ENCODE results near the gene SPECC1.

SPECC1 gene

GRCh38 chr17:20304961-20305360 lies 295.8 kb downstream of the SPECC1 start:
- TF ChIP-seq, protein P1, sequence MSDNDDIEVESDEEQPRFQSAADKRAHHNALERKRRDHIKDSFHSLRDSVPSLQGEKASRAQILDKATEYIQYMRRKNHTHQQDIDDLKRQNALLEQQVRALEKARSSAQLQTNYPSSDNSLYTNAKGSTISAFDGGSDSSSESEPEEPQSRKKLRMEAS (IDR thresholded peaks at IDR 0.05; ENCODE audit: low read depth, low read length) = no peak
- TF ChIP-seq MYC (IDR thresholded peaks at IDR 0.05; ENCODE audit: low read depth, low read length) (no peak), POLR2A (IDR thresholded peaks at IDR 0.05; ENCODE audit: extremely low read depth, insufficient read length) (no peak), CTCF (IDR thresholded peaks at IDR 0.05; ENCODE audit: low read depth, low read length) (no peak)
- no peak overlapping the region for H3K4me3 ChIP-seq (ENCODE audit: low read depth, low read length)
- DNase-seq (ENCODE audit: low read depth) = no peak

GRCh38 chr17:20306924-20307323 lies 297.8 kb downstream of the SPECC1 start:
- H3K4me3 ChIP-seq (ENCODE audit: low read depth, low read length) = no peak overlapping the region
- TF ChIP-seq, protein P1 (IDR thresholded peaks at IDR 0.05; ENCODE audit: low read depth, low read length) = no peak
- DNase-seq (ENCODE audit: low read depth) = no peak

- H3K4me3 ChIP-seq (ENCODE audit: low read depth, low read length) = no peak overlapping the region
- TF ChIP-seq POLR2A (IDR thresholded peaks at IDR 0.05; ENCODE audit: extremely low read depth, insufficient read length) (no peak), MYC (IDR thresholded peaks at IDR 0.05; ENCODE audit: low read depth, low read length) (no peak), CTCF (IDR thresholded peaks at IDR 0.05; ENCODE audit: low read depth, low read length) (no peak)
- TF ChIP-seq, protein P1 (IDR thresholded peaks at IDR 0.05; ENCODE audit: low read depth, low read length) = no peak
- no peak for DNase-seq (ENCODE audit: low read depth)
Measured at GRCh38 chr17:20307326-20307910, 298.3 kb downstream of the SPECC1 start.

DNA sequence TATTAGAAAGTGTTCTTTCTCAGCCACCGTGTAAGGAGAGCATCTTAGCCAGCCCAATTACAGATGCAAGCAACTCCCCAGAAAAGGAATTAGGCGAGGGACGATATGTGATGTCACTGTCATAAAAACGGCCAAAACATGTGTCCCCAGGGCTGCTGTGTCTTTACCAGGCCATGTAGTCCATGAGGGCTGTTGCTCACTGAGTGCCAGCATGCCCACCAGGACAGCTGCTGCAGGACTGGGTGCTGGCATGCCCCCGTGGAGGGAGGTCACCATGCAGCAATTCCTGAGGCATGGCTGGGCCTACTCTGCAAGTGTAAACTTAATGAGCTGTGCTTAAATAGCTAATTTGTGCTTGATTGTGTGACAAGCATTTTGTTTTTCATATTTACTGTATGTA lies 301.3 kb downstream of the SPECC1 start:
- no peak overlapping the region for H3K4me3 ChIP-seq (ENCODE audit: low read depth, low read length)
- no peak for TF ChIP-seq POLR2A (IDR thresholded peaks at IDR 0.05; ENCODE audit: extremely low read depth, insufficient read length)
- TF ChIP-seq, protein P1 (IDR thresholded peaks at IDR 0.05; ENCODE audit: low read depth, low read length) = no peak
- no peak for TF ChIP-seq MYC (IDR thresholded peaks at IDR 0.05; ENCODE audit: low read depth, low read length)
- no peak for TF ChIP-seq CTCF (IDR thresholded peaks at IDR 0.05; ENCODE audit: low read depth, low read length)
- DNase-seq (ENCODE audit: low read depth) = no peak

- TF ChIP-seq POLR2A (IDR thresholded peaks at IDR 0.05; ENCODE audit: extremely low read depth, insufficient read length) = no peak
- TF ChIP-seq, protein P1 (IDR thresholded peaks at IDR 0.05; ENCODE audit: low read depth, low read length) = no peak
- TF ChIP-seq MYC (IDR thresholded peaks at IDR 0.05; ENCODE audit: low read depth, low read length) = no peak
- TF ChIP-seq CTCF (IDR thresholded peaks at IDR 0.05; ENCODE audit: low read depth, low read length) = no peak
- H3K4me3 ChIP-seq (ENCODE audit: low read depth, low read length) = no peak overlapping the region
- no peak for DNase-seq (ENCODE audit: low read depth)
Measured at GRCh38 chr17:20313306-20313705, 304.1 kb downstream of the SPECC1 start.

- TF ChIP-seq, protein P1 (IDR thresholded peaks at IDR 0.05; ENCODE audit: low read depth, low read length) = no peak
- no peak for TF ChIP-seq POLR2A (IDR thresholded peaks at IDR 0.05; ENCODE audit: extremely low read depth, insufficient read length)
- TF ChIP-seq CTCF (IDR thresholded peaks at IDR 0.05; ENCODE audit: low read depth, low read length) = no peak
- no peak for TF ChIP-seq MYC (IDR thresholded peaks at IDR 0.05; ENCODE audit: low read depth, low read length)
- no peak overlapping the region for H3K4me3 ChIP-seq (ENCODE audit: low read depth, low read length)
- DNase-seq (ENCODE audit: low read depth) = no peak
Measured at GRCh38 chr17:20313891-20314290, 304.7 kb downstream of the SPECC1 start.

All from NB4 (cell line).